GM12891 (cell line): Measurements from ENCODE around the gene MARCHF3.

Source experiments
- POLR2A ChIP-seq: IDR thresholded peaks from 2 replicates; pipeline ENCODE4 v1.6.1; 2011; ENCODE audit warnings: low read depth, low read length, control low read depth
- POLR2AphosphoS5 ChIP-seq: IDR thresholded peaks from 2 replicates; pipeline ENCODE4 v1.6.1; 2011; ENCODE audit warnings: low read depth, low read length, control low read depth
- SPI1 ChIP-seq: IDR thresholded peaks from 2 replicates; pipeline ENCODE4 v1.6.1; 2011; ENCODE audit warnings: low read depth, low read length, control low read depth
- TAF1 ChIP-seq: IDR thresholded peaks from 2 replicates; pipeline ENCODE4 v1.6.1; 2011; ENCODE audit warnings: low read depth, low read length, control low read depth

GRCh38 chr5:127003798-127004495 lies 26.4 kb downstream of the MARCHF3 start:
- no peak for TF ChIP-seq TAF1
- TF ChIP-seq POLR2A, result no peak
- no peak for TF ChIP-seq POLR2AphosphoS5
- TF ChIP-seq SPI1, result peak; percentile 31; the same call in 1 of the 2 replicates
